KOPT-K1 (cell line): ENCODE measurements around the gene KDM6A.

ENCODE experiments used
- H3K27ac ChIP-seq: fragments of 200-600 bp; sonication (generic); 2 replicates; pipeline ENCODE4 v1.5.1; 2016; ENCODE audit warnings: antibody characterized with exemption, mild to moderate bottlenecking, low read depth, low read length; ENCODE audit not compliant: poor library complexity, severe bottlenecking
- H3K36me3 ChIP-seq: fragments of 200-600 bp; sonication (generic); 2 replicates; pipeline ENCODE4 v1.5.1; 2017; ENCODE audit warnings: antibody characterized with exemption, mild to moderate bottlenecking, low read length, moderate library complexity; ENCODE audit not compliant: insufficient read depth
- H3K9me3 ChIP-seq: fragments of 200-600 bp; sonication (generic); 2 replicates; pipeline ENCODE4 v1.5.1; 2017; ENCODE audit warnings: antibody characterized with exemption, low read length, mild to moderate bottlenecking; ENCODE audit not compliant: insufficient read depth, poor library complexity, severe bottlenecking

Gene KDM6A

GRCh38 chrX:44952329-44953027 lies 79.5 kb downstream of the KDM6A start:
- Histone ChIP-seq H3K27ac (no peak overlapping the region), H3K9me3 (no peaks in the 10 kb centered on the region), H3K36me3 (no peaks in the 10 kb centered on the region)

- Histone ChIP-seq H3K36me3 (no peaks in the 10 kb centered on the region), H3K27ac (no peak overlapping the region), H3K9me3 (no peaks in the 10 kb centered on the region)
These were observed 80.9 kb downstream of the KDM6A start for GRCh38 chrX:44953734-44954502.

- Histone ChIP-seq H3K27ac (no peak overlapping the region), H3K36me3 (no peaks in the 10 kb centered on the region), H3K9me3 (no peaks in the 10 kb centered on the region)
These were observed 81.6 kb downstream of the KDM6A start for GRCh38 chrX:44954562-44954961.

- no peaks in the 10 kb centered on the region for H3K9me3 ChIP-seq
- H3K36me3 ChIP-seq = 0 out of 2 replicates have a peak, but pooled peaks cover 4% of the 10 kb centered on the region
- no peak overlapping the region for H3K27ac ChIP-seq
These were observed 84.9 kb downstream of the KDM6A start for GRCh38 chrX:44957848-44958247.

- Histone ChIP-seq H3K36me3 (peaks cover 9% of the 10 kb centered on the region; the same call in 1 of the 2 replicates), H3K9me3 (no peaks in the 10 kb centered on the region), H3K27ac (no peak overlapping the region)
These were observed 85.5 kb downstream of the KDM6A start for GRCh38 chrX:44958480-44958879.

- peaks cover 18% of the 10 kb centered on the region; the same call in 1 of the 2 replicates for H3K36me3 ChIP-seq
- no peak overlapping the region for H3K27ac ChIP-seq
- no peaks in the 10 kb centered on the region for H3K9me3 ChIP-seq
These were observed 89.0 kb downstream of the KDM6A start for GRCh38 chrX:44961817-44962607.

GRCh38 chrX:44962944-44963343 lies 90.0 kb downstream of the KDM6A start:
- H3K36me3 ChIP-seq = peaks cover 18% of the 10 kb centered on the region; the same call in 1 of the 2 replicates
- no peaks in the 10 kb centered on the region for H3K9me3 ChIP-seq
- H3K27ac ChIP-seq = no peak overlapping the region

- H3K27ac ChIP-seq = no peak overlapping the region
- peaks cover 18% of the 10 kb centered on the region; the same call in 1 of the 2 replicates for H3K36me3 ChIP-seq
These were observed 94.2 kb downstream of the KDM6A start for GRCh38 chrX:44967221-44967620.

GRCh38 chrX:44970709-44971108 lies 97.7 kb downstream of the KDM6A start:
- peaks cover 2% of the 10 kb centered on the region; the same call in 1 of the 2 replicates for H3K36me3 ChIP-seq
- H3K27ac ChIP-seq = no peak overlapping the region
- peaks cover 26% of the 10 kb centered on the region for H3K9me3 ChIP-seq

More at GRCh38 chrX:44967221-44967620, 94.2 kb downstream of the KDM6A start:
- no peaks in the 10 kb centered on the region for H3K9me3 ChIP-seq

GRCh38 chrX:44971674-44972073 lies 98.7 kb downstream of the KDM6A start:
- peaks cover 34% of the 10 kb centered on the region for H3K9me3 ChIP-seq
- H3K27ac ChIP-seq = no peak overlapping the region
- H3K36me3 ChIP-seq = peaks cover 5% of the 10 kb centered on the region; the same call in 1 of the 2 replicates

GRCh38 chrX:44972132-44972531 lies 99.1 kb downstream of the KDM6A start:
- no peak overlapping the region for H3K27ac ChIP-seq
- peaks cover 39% of the 10 kb centered on the region for H3K9me3 ChIP-seq
- peaks cover 5% of the 10 kb centered on the region; the same call in 1 of the 2 replicates for H3K36me3 ChIP-seq

GRCh38 chrX:44973420-44973932 lies 100.5 kb downstream of the KDM6A start:
- Histone ChIP-seq H3K27ac (no peak overlapping the region), H3K9me3 (peaks cover 45% of the 10 kb centered on the region), H3K36me3 (peaks cover 5% of the 10 kb centered on the region; the same call in 1 of the 2 replicates)

GRCh38 chrX:44974451-44974850 lies 101.5 kb downstream of the KDM6A start:
- peaks cover 5% of the 10 kb centered on the region; the same call in 1 of the 2 replicates for H3K36me3 ChIP-seq

GRCh38 chrX:44975666-44976263 lies 102.8 kb downstream of the KDM6A start:
- H3K27ac ChIP-seq = no peak overlapping the region
- H3K36me3 ChIP-seq = peaks cover 5% of the 10 kb centered on the region; the same call in 1 of the 2 replicates
- H3K9me3 ChIP-seq = peaks cover 57% of the 10 kb centered on the region

More at GRCh38 chrX:44974451-44974850, 101.5 kb downstream of the KDM6A start:
- peaks cover 55% of the 10 kb centered on the region for H3K9me3 ChIP-seq
- H3K27ac ChIP-seq = no peak overlapping the region
